K562 treated with DMSO at 1 percent for 4 hours (cell line): ENCODE data around the gene KCNJ12. TPM values are rescaled to one million over a fixed set of nuclear protein-coding genes. Genes with fewer than 3 reads are reported as not detected.

ENCODE experiments used
- total RNA-seq: library from RNA; unstranded; fragments of 300-600 nt; gene quantifications from 2 replicates; pipeline ENCODE4 v1.2.3, GENCODE V29; 2022; ENCODE audit not compliant: insufficient read depth

KCNJ12 gene
- total RNA-seq, result not detected in 2 replicates

DNA sequence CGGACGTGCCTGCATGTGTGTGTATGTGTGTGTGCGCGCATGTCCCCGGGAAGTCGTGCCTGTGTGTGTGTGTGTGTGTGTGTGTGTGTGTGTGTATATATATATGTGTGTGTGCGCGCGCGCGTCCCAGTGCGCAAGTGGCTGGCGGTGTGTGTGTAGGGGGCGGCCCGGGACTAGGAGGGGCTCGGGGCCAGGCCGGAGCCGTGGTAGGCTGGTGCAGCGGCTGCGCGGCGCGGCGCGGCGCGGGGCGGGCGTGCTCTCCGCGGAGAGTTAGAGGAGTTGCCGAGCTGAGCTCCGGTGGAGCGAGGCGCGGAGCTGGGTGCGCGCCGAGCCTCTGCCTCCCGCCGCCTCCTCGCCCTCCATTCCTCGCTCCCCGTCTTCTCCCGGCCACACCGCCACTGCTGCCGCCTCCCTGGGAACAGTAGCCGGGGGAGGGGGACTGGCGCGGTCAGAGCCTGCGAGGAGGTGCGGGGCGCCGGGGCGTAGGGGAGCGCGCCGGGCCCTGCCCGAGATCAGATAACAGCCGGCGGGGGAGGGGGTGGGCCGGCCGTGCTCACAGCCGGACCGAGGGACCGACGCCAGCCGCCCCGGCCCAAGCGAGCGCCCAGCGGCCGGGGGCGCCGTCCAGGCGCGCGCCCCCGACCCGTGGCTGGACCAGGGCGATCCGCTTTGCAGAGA lies at the start of gene KCNJ12:
Gene KCNJ12 (plus strand): TSS at position 277 of the 678 bp plus-strand sequence. CDS start 38,986 bp downstream, outside the sequence.

Other genes starting within 250 kb of the KCNJ12 start
- gene DHRS7B, start 249.4 kb upstream of the KCNJ12 start, total RNA-seq, result 14.0 and 19.5 TPM in 2 replicates
- gene TMEM11, start 162.2 kb upstream of the KCNJ12 start, total RNA-seq, result 44.3 and 48.6 TPM in 2 replicates
- gene NATD1, start 122.9 kb upstream of the KCNJ12 start, total RNA-seq, result 4.9 and 5.2 TPM in 2 replicates
- gene MAP2K3, start 91.6 kb upstream of the KCNJ12 start, total RNA-seq, result 11.0 and 17.2 TPM in 2 replicates